CD4-positive, CD25-positive, alpha-beta regulatory T cell (primary cell): ENCODE measurements around the gene SMG1. TPM values are rescaled to one million over a fixed set of nuclear protein-coding genes. Genes with fewer than 3 reads are reported as not detected.

Source experiments
- ATAC-seq, 2 donors: fragments of 150-1000 bp; cut with Tn5 transposase; one replicate each; pipeline ENCODE4 v1.10.0; 2021; ENCODE audit warnings: low read depth in 2 of 2, moderate number of reproducible peaks in 2 of 2, moderate library complexity in 1 of 2
- DNase-seq, 3 donors: peaks; one replicate each; pipeline versions ENCODE4 v3.0.0 to v3.0.0-alpha.2; 2012 to 2022; ENCODE audit warnings: mixed read lengths in 1 of 3
- H3K27ac ChIP-seq: one replicate; pipeline ENCODE4 v1.7.0; 2013; ENCODE audit warnings: mild to moderate bottlenecking, low read length; ENCODE audit not compliant: insufficient read depth, poor library complexity, severe bottlenecking
- H3K27me3 ChIP-seq: one replicate; pipeline ENCODE4 v1.7.0; 2013; ENCODE audit warnings: low read length; ENCODE audit not compliant: control insufficient read depth, insufficient read depth
- H3K36me3 ChIP-seq: one replicate; pipeline ENCODE4 v1.7.0; 2013; ENCODE audit warnings: mild to moderate bottlenecking, low read length, moderate library complexity; ENCODE audit not compliant: control insufficient read depth, insufficient read depth
- H3K4me1 ChIP-seq: 2 replicates; pipeline ENCODE4 v1.7.0; 2013; ENCODE audit warnings: mild to moderate bottlenecking, low read length; ENCODE audit not compliant: insufficient read depth, control insufficient read depth, poor library complexity, severe bottlenecking
- H3K4me3 ChIP-seq: one replicate; pipeline ENCODE4 v1.7.0; 2013; ENCODE audit warnings: low read depth, mild to moderate bottlenecking, low read length, moderate library complexity
- H3K9me3 ChIP-seq, 2 experiments: 1 replicate in 1 of 2; 2 replicates in 1 of 2; pipeline ENCODE4 v1.7.0; 2013; ENCODE audit warnings: low read length in 2 of 2, mild to moderate bottlenecking in 1 of 2, moderate library complexity in 1 of 2; ENCODE audit not compliant: control insufficient read depth in 2 of 2
- H3K27ac Mint-ChIP-seq, 3 donors: one replicate each; pipeline ENCODE4 v1.8.0; 2020 to 2022; ENCODE audit warnings: mild to moderate bottlenecking in 3 of 3, mixed read lengths in 3 of 3, moderate library complexity in 2 of 3
- H3K27me3 Mint-ChIP-seq: one replicate; pipeline ENCODE4 v1.8.0; 2022; ENCODE audit warnings: mild to moderate bottlenecking, mixed read lengths
- H3K36me3 Mint-ChIP-seq: one replicate; pipeline ENCODE4 v1.8.0; 2020; ENCODE audit warnings: mixed read lengths
- H3K4me1 Mint-ChIP-seq, 4 donors: one replicate each; pipeline ENCODE4 v1.8.0; 2020 to 2022; ENCODE audit warnings: mixed read lengths in 4 of 4, mild to moderate bottlenecking in 1 of 4
- H3K4me3 Mint-ChIP-seq, 4 donors: one replicate each; pipeline ENCODE4 v1.8.0; 2020 to 2022; ENCODE audit warnings: mild to moderate bottlenecking in 4 of 4, mixed read lengths in 4 of 4, moderate library complexity in 3 of 4
- H3K9me3 Mint-ChIP-seq, 7 donors: one replicate each; pipeline ENCODE4 v1.8.0; 2020 to 2022; ENCODE audit warnings: mixed read lengths in 7 of 7, mild to moderate bottlenecking in 3 of 7, moderate library complexity in 2 of 7
- polyA plus RNA-seq, 4 donors: library from polyadenylated mRNA; unstranded; fragments of 300-500 nt; fragmentation: Illumina TruSeq; gene quantifications; one replicate each; pipeline ENCODE4 v1.2.3, GENCODE V29; 2021
- total RNA-seq: library from RNA; stranded (reverse); gene quantifications from one replicate; pipeline ENCODE4 v1.2.3, GENCODE V29; 2022

SMG1 gene
- total and polyA plus RNA-seq, 5 donors from 2014 or later: 9.2 to 200 (median 11.8) TPM

DNA sequence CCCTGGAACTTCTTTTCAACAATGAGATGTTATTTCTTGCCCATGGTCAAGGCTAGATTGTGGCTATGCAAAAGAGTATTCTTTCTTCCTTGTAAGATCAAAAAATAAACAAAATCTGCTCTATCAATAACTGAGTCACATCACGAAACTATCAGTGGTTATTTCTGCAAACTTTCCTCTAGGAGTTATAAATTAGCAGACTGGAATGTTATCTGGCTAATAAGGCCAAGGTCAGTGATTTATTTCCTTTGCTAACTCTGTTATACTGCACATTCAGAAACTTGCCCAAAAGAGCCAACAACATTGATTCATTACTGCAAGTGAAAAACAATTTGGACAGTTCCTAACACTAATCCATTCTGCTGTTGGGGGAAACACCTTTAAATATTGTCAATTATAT is 129.8 kb downstream of the SMG1 start:
- Histone ChIP-seq H3K9me3 (no peaks in the 10 kb centered on the region), H3K27ac (no peak overlapping the region), H3K4me1 (peaks cover 32% of the 10 kb centered on the region), H3K36me3 (peaks cover 57% of the 10 kb centered on the region), H3K27me3 (no peaks in the 10 kb centered on the region), H3K4me3 (no peak overlapping the region)
- peak overlapping the region in 1 of 3 donors; percentile 44 for H3K27ac Mint-ChIP-seq
- ATAC-seq (no peak), DNase-seq (no peak)
- no peaks in the 10 kb centered on the region for H3K27me3 Mint-ChIP-seq
- no peaks in the 10 kb centered on the region for H3K9me3 Mint-ChIP-seq
- peak overlapping the region in 1 of 4 donors; percentile 71 for H3K4me3 Mint-ChIP-seq
- H3K4me1 Mint-ChIP-seq: peaks cover 23 to 42% (median 39%) of the 10 kb centered on the region in 4 donors
- peaks cover 31% of the 10 kb centered on the region for H3K36me3 Mint-ChIP-seq

GRCh38 chr16:18792836-18793433 is 133.3 kb downstream of the SMG1 start:
- ATAC-seq: no peak
- DNase-seq: no peak
- peaks cover 15 to 37% (median 27%) of the 10 kb centered on the region in 4 donors for H3K4me1 Mint-ChIP-seq
- H3K9me3 Mint-ChIP-seq: no peaks in the 10 kb centered on the region
- Histone ChIP-seq H3K4me1 (peaks cover 19% of the 10 kb centered on the region), H3K9me3 (no peaks in the 10 kb centered on the region), H3K36me3 (peaks cover 61% of the 10 kb centered on the region), H3K27ac (no peak overlapping the region), H3K27me3 (no peaks in the 10 kb centered on the region), H3K4me3 (no peak overlapping the region)
- peak overlapping the region in 1 of 3 donors; percentile 80 for H3K27ac Mint-ChIP-seq
- peak overlapping the region in 2 of 4 donors; percentile 62 to 70 for H3K4me3 Mint-ChIP-seq
- no peaks in the 10 kb centered on the region for H3K27me3 Mint-ChIP-seq
- peaks cover 51% of the 10 kb centered on the region for H3K36me3 Mint-ChIP-seq

GRCh38 chr16:18789850-18790706 is 136.1 kb downstream of the SMG1 start, which contains the start of gene RPS15A:
Gene RPS15A (minus strand): TSS chr16:18790334. CDS start chr16:18789113, 1,221 bp downstream.
- Mint-ChIP-seq H3K4me3 (peak within 1 kb of the TSS; percentile 89 to 99 (median 97)), H3K9me3 (no peaks in the 10 kb centered on the region), H3K36me3 (peaks cover 56% of the 10 kb centered on the region), H3K27me3 (no peaks in the 10 kb centered on the region), H3K4me1 (peaks cover 24 to 53% (median 41%) of the 10 kb centered on the region in 4 donors), H3K27ac (peak within 1 kb of the TSS; percentile 95 to 99 (median 97))
- Histone ChIP-seq H3K27me3 (no peaks in the 10 kb centered on the region), H3K4me1 (peaks cover 42% of the 10 kb centered on the region), H3K36me3 (peaks cover 66% of the 10 kb centered on the region), H3K4me3 (peak within 1 kb of the TSS; percentile 99), H3K9me3 (no peaks in the 10 kb centered on the region), H3K27ac (peak within 1 kb of the TSS; percentile 81)
- DNase-seq (peak; percentile 92 to 98 (median 94)), ATAC-seq (peak; percentile 96 to 97)

GRCh38 chr16:18789515-18789849 is 136.7 kb downstream of the SMG1 start:
- Histone ChIP-seq H3K4me3 (peak overlapping the region; percentile 99), H3K27ac (peak overlapping the region; percentile 81), H3K36me3 (peaks cover 66% of the 10 kb centered on the region), H3K9me3 (no peaks in the 10 kb centered on the region), H3K4me1 (peaks cover 48% of the 10 kb centered on the region), H3K27me3 (no peaks in the 10 kb centered on the region)
- H3K27ac Mint-ChIP-seq: peak overlapping the region; percentile 95 to 99 (median 97)
- peaks cover 29 to 59% (median 46%) of the 10 kb centered on the region in 4 donors for H3K4me1 Mint-ChIP-seq
- peaks cover 62% of the 10 kb centered on the region for H3K36me3 Mint-ChIP-seq
- peak overlapping the region; percentile 89 to 99 (median 97) for H3K4me3 Mint-ChIP-seq
- ATAC-seq: no peak
- DNase-seq: no peak
- H3K9me3 Mint-ChIP-seq: no peaks in the 10 kb centered on the region
- H3K27me3 Mint-ChIP-seq: no peaks in the 10 kb centered on the region

DNA sequence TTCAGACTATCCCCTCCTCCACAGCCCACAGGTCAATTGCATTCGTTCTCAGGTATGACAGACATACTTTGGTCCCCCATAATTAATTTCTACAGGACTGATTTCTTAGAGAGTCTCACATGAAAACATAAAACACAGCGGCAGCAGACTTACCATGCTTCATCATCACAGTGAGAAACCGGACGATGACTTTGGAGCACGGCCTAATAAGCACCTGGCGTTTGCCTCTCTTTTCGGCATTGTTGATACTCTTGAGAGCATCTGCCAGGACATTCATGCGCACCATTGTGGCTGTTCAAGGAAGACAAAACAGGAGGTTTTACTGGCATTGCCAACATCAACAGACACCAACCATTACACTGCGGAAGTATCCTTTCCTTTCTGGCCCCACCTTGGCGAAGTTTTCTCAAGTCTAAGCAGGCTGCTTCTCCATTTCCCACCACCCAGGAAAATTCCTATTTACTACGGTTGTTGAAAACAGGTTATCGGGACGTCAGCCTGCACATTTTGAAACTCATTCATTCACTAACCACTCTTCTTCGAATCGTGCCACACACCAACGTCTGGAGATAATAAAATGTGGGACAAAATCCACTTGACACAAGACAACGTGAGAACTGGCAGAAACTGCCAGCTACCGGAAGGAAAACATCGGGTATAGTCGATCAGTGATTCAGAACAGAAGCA is 137.2 kb downstream of the SMG1 start:
- Mint-ChIP-seq H3K27me3 (no peaks in the 10 kb centered on the region), H3K27ac (peak overlapping the region; percentile 95 to 99 (median 97)), H3K36me3 (peaks cover 61% of the 10 kb centered on the region), H3K4me3 (peak overlapping the region; percentile 89 to 99 (median 97)), H3K4me1 (peaks cover 31 to 62% (median 46%) of the 10 kb centered on the region in 4 donors), H3K9me3 (no peaks in the 10 kb centered on the region)
- Histone ChIP-seq H3K9me3 (no peaks in the 10 kb centered on the region), H3K27ac (peak overlapping the region; percentile 81), H3K4me1 (peaks cover 52% of the 10 kb centered on the region), H3K27me3 (no peaks in the 10 kb centered on the region), H3K4me3 (peak overlapping the region; percentile 99), H3K36me3 (peaks cover 66% of the 10 kb centered on the region)
- ATAC-seq (no peak), DNase-seq (peak in 1 of 3 donors; percentile 41)

DNA sequence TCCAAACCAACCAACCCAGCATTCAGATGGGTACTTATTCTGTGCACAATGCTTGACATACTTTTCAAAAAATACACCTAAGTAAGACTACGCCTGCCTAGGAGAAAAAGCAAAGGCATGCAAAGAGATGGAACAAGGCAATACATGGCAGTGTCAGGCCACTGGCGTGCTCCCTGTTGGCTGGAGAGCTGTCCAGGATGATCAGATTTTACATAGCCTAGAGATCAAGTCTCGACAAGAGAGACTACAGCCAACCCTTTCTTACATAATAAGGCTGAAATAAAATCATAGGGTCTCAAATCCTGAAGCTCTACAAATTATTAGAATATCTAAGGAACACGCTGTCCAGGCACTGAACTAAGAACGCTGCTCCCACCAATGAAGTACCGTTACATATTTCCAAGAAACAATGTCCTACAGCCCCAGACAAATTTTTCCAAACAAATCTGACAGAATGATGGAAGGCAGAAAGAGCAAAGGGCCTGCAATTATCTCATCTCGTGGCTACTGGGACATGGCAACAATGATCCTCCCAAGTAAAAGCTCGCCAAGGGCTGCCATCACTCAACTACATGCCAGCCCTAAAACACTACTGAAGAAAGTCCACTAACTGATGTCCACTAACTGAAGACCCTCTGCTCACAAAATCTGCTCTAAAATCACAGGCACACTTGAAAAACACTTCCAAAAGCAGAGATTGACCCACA is 141.1 kb downstream of the SMG1 start:
- peak overlapping the region; percentile 56 to 73 (median 67) for H3K4me3 Mint-ChIP-seq
- H3K4me1 ChIP-seq: peaks cover 55% of the 10 kb centered on the region
- no peak overlapping the region for H3K27ac ChIP-seq

More for the DNA sequence above, 141.1 kb downstream of the SMG1 start:
- H3K4me3 ChIP-seq: peak overlapping the region; percentile 42
- peaks cover 22 to 65% (median 51%) of the 10 kb centered on the region in 4 donors for H3K4me1 Mint-ChIP-seq
- H3K9me3 Mint-ChIP-seq: no peaks in the 10 kb centered on the region
- no peaks in the 10 kb centered on the region for H3K9me3 ChIP-seq
- peak overlapping the region; percentile 53 to 84 (median 60) for H3K27ac Mint-ChIP-seq
- H3K27me3 ChIP-seq: no peaks in the 10 kb centered on the region
- DNase-seq (no peak), ATAC-seq (no peak)
- peaks cover 60% of the 10 kb centered on the region for H3K36me3 Mint-ChIP-seq
- H3K27me3 Mint-ChIP-seq: no peaks in the 10 kb centered on the region
- H3K36me3 ChIP-seq: peaks cover 60% of the 10 kb centered on the region
